Measurements from ENCODE around the gene NRXN3. TPM values are rescaled to one million over a fixed set of nuclear protein-coding genes. Genes with fewer than 3 reads are reported as not detected.

Gene NRXN3
- total RNA-seq, 4 donors from 2014 or later = 0.19 to 1.4 (median 0.40) TPM

DNA sequence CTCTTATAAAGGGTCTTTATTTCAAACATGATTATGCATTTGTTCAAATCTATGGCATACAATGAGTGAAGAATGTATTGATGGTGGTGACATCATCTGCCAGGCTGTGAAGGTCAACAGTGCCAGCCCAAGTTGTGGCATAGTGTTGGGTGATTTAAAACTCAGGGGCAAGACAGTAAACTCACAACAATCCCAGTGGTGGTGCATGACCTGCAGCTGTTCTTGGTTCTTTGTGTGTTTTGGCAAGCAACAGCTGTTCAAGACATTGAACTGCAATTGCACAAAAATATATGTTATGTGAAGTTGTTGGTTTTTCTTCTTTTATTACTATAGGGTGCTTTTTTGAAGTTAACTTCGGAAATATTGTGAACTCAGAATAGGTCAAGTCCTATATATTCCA, 851.6 kb downstream of the NRXN3 start:
- TF ChIP-seq, protein P1, sequence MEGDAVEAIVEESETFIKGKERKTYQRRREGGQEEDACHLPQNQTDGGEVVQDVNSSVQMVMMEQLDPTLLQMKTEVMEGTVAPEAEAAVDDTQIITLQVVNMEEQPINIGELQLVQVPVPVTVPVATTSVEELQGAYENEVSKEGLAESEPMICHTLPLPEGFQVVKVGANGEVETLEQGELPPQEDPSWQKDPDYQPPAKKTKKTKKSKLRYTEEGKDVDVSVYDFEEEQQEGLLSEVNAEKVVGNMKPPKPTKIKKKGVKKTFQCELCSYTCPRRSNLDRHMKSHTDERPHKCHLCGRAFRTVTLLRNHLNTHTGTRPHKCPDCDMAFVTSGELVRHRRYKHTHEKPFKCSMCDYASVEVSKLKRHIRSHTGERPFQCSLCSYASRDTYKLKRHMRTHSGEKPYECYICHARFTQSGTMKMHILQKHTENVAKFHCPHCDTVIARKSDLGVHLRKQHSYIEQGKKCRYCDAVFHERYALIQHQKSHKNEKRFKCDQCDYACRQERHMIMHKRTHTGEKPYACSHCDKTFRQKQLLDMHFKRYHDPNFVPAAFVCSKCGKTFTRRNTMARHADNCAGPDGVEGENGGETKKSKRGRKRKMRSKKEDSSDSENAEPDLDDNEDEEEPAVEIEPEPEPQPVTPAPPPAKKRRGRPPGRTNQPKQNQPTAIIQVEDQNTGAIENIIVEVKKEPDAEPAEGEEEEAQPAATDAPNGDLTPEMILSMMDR (IDR thresholded peaks at IDR 0.05) = no peak
- DNase-seq (ENCODE audit: low spot score) (no peak), ATAC-seq (ENCODE audit: low FRiP score) (no peak)

DNA sequence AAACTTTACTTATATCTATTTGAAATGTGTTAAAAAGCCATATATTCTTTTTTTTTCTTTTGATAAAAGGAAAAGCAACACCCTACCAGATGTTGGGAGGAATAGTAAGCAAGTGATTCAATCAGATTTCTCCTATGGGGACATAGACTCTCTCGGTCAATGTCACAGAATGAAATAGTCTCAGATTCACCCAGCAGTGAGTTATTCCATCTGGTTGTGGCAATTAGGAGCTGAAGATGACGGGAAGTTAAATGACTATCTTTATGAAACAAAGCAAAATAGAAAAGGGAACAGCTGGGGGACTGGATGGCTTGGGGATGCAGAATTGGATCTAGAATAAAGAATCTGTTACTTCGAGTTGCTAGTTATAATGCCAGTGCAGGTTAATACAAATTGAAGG, 857.0 kb downstream of the NRXN3 start:
- TF ChIP-seq, protein P1 (IDR thresholded peaks at IDR 0.05) = no peak
- ATAC-seq (ENCODE audit: low FRiP score) (no peak), DNase-seq (ENCODE audit: low spot score) (no peak)

DNA sequence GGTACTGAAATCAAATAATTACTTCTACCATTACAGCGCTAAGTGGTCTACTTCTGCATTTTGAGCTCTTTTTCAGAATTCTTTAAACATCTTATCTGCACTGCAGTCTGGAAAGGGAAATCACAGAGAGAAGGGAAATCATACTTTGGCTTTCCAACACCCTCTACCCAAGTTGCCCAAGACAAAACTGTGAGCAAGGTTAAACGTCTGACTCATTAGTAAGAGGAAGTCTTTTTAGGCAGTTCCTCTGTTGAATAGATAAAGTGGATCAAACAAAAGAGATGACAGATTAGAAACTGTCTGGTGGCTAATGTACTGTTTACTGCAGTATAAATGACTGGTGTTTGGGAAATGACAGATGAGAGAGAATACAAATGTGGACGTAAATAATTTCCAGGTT, 858.1 kb downstream of the NRXN3 start:
- no peak for ATAC-seq (ENCODE audit: low FRiP score)
- no peak for DNase-seq (ENCODE audit: low spot score)
- TF ChIP-seq, protein P1 (IDR thresholded peaks at IDR 0.05) = no peak

DNA sequence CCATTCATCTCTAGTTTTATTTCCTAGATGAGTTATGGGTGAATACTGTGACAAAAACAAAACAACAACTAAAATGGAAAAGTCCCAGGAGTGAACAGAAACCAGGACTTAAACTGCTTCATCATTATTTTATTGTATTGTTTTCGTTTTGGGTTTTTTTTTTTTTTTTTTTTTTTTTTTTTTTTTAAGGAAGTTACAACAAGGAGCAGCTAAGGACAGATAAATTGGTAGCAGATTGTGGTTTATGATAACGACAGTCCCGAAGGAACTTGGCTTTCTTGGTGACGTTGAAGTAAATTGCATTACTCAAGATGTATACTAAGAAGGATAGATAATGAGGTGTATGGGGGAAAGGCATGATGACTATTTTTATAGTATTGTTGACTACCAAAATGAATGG, 866.3 kb downstream of the NRXN3 start:
- no peak for ATAC-seq (ENCODE audit: low FRiP score)
- TF ChIP-seq, protein P1 (IDR thresholded peaks at IDR 0.05) = no peak
- no peak for DNase-seq (ENCODE audit: low spot score)

DNA sequence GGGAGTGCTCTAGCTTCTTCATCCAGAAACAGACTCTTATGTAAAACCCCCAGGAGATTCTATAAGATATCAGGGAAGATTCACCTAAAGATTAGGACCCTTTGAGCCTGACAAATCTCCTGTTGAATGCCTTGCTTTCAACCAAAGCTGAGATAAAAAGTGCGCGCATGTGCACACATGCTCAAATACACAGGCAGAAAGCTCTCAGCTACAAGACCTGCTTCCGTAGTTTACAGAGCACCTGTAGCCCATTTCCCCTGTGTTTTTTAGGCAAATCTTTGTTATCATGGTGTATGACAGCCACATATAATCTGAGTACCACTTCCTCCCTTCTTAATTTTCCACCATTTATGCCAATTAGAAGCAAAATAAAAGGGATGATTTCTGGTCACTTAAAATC, 866.9 kb downstream of the NRXN3 start:
- DNase-seq (ENCODE audit: low spot score) = no peak
- TF ChIP-seq, protein P1 (IDR thresholded peaks at IDR 0.05) = no peak
- ATAC-seq (ENCODE audit: low FRiP score) = no peak

DNA sequence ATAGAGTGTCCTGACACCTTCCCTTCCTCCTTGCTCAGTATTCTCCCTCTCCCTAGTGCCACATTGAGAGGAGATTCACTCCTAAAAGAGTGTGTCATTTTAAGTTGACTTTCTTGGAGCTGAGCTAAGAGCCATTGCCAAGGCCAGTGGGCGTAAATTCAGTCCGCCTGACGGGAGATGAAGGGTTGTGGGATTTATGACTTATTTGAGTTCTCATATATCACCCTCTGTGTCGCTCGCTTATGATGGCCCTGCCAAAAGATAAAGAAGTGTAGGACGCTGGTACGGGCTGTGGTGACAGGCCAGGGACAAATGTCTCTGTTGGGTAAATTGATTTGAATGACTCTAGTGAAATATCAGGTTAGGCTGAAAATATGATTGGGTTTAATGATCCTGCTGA, 867.4 kb downstream of the NRXN3 start:
- DNase-seq (ENCODE audit: low spot score) (no peak), ATAC-seq (ENCODE audit: low FRiP score) (no peak)
- TF ChIP-seq, protein P1 (IDR thresholded peaks at IDR 0.05) = no peak

DNA sequence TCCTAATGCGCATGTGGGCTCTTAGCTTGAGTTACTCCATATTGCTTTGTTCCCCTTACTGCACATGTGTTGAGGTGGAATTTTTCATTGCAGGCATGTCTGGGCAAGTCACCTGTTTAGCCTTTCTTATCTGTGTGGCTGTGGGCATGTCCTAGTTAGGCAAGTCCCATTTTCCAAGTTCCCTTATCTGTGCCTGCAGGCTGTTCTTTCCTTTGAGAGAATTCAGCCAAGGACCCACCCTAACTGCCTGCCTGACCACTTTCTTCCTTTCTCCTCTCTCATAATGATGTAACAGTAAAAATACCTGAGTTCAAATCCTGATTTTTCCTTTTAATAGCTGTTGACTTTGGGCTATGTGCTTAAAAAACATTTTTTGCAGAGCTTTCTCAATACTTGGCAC, 870.6 kb downstream of the NRXN3 start:
- ATAC-seq (ENCODE audit: low FRiP score) (no peak), DNase-seq (ENCODE audit: low spot score) (no peak)
- TF ChIP-seq, protein P1 (IDR thresholded peaks at IDR 0.05) = no peak

Measured in omental fat pad (tissue), 4 donors.